ENCODE data around the gene ARL15.

- no peak for TF ChIP-seq SIN3A (conservative IDR thresholded peaks at IDR 0.05 in 1 of 2, IDR thresholded peaks at IDR 0.05 in 1 of 2; ENCODE audit: low read depth in 1 of 2, low read length in 2 of 2)
- TF ChIP-seq JUND (IDR thresholded peaks at IDR 0.05; ENCODE audit: low read length): no peak
- TF ChIP-seq POLR2AphosphoS5 (IDR thresholded peaks at IDR 0.05; ENCODE audit: low read depth, low read length): no peak
- TF ChIP-seq BRCA1 (IDR thresholded peaks at IDR 0.05; ENCODE audit: low read depth, low read length): no peak
- no peak for TF ChIP-seq EP300 (IDR thresholded peaks at IDR 0.05; ENCODE audit: borderline replicate concordance in 1 of 2, low read depth in 2 of 2, low read length in 2 of 2)
- no peak for TF ChIP-seq POLR2A (IDR thresholded peaks at IDR 0.05; ENCODE audit: control extremely low read depth in 1 of 2, low read depth in 2 of 2, low read length in 2 of 2)
These were observed 11.4 kb downstream of the ARL15 start for GRCh38 chr5:54298947-54299346.

All from H1 (cell line).